A549 (cell line): Measurements from ENCODE around the gene KISS1. TPM values are rescaled to one million over a fixed set of nuclear protein-coding genes. Genes with fewer than 3 reads are reported as not detected.

Experiments used
- ATAC-seq, 2 experiments: fragments of 200-7000 bp in 1 of 2; fragments of >200 bp in 1 of 2; cut with Nextera tagmentation in 1 of 2; cut with Tn5 transposase in 1 of 2; 3 replicates each; pipeline versions ENCODE4 v1.8.0 to v1.9.1; 2018 to 2020; ENCODE audit warnings: mild to moderate bottlenecking in 1 of 2, moderate library complexity in 1 of 2
- CTCF ChIA-PET: fragments of 300-600 bp; sonication (Branson Sonifier 250); formaldehyde crosslinking; extraction: SDS; loops from one replicate; lab custom pipeline; 2021; ENCODE audit warnings: antibody characterized with exemption, inconsistent platforms; lab: Yijun Ruan, JAX
- POLR2A ChIA-PET: fragments of 350-600 bp; formaldehyde crosslinking; extraction: SDS; loops from one replicate; lab custom pipeline; 2021; ENCODE audit warnings: antibody characterized with exemption, inconsistent platforms; lab: Yijun Ruan, JAX
- DNase-seq, 2 experiments: peaks; one replicate each; pipeline versions ENCODE4 v3.0.0 to v3.0.0-alpha.2; 2011 to 2016; ENCODE audit warnings: low read depth in 1 of 2, low spot score in 1 of 2
- FAIRE-seq: peaks from 2 replicates; lab custom pipeline; 2011; peaks lifted over from hg19 to GRCh38; lab: Jason Lieb, UNC
- H3K27ac ChIP-seq, 2 experiments: fragments of >200 bp; sonication (Bioruptor Twin); formaldehyde crosslinking; 3 replicates each; pipeline ENCODE4 v1.5.1; 2016 to 2017
- H3K4me1 ChIP-seq: fragments of >200 bp; sonication (Bioruptor Twin); formaldehyde crosslinking; 3 replicates; pipeline ENCODE4 v1.6.1; 2016
- H3K4me2 ChIP-seq: fragments of >200 bp; sonication (Bioruptor Twin); formaldehyde crosslinking; 3 replicates; pipeline ENCODE4 v1.6.1; 2016
- H3K4me3 ChIP-seq: fragments of >200 bp; sonication (Bioruptor Twin); formaldehyde crosslinking; 3 replicates; pipeline ENCODE4 v1.5.1; 2016
- H3K9me3 ChIP-seq: fragments of >200 bp; sonication (Bioruptor Twin); formaldehyde crosslinking; 3 replicates; pipeline ENCODE4 v1.6.1; 2016
- BHLHE40 ChIP-seq: IDR thresholded peaks from 2 replicates; pipeline ENCODE4 v1.6.1; 2012; ENCODE audit warnings: low read depth, low read length, inconsistent platforms
- CBX2 ChIP-seq: fragments of 200-600 bp; sonication (generic); IDR thresholded peaks from 2 replicates; pipeline ENCODE4 v1.6.1; 2016; ENCODE audit warnings: low read depth, mild to moderate bottlenecking, borderline replicate concordance
- CBX8 ChIP-seq: fragments of 200-600 bp; sonication (generic); IDR thresholded peaks from 2 replicates; pipeline ENCODE4 v1.6.1; 2016
- CHD2 ChIP-seq: fragments of 150-350 bp; IDR thresholded peaks from 2 replicates; pipeline ENCODE4 v1.6.1; 2014; ENCODE audit warnings: low read length; ENCODE audit not compliant: partially characterized antibody
- EHMT2 ChIP-seq: fragments of 200-600 bp; sonication (generic); IDR thresholded peaks from 2 replicates; pipeline ENCODE4 v1.6.1; 2016; ENCODE audit warnings: antibody characterized with exemption, low read depth, mild to moderate bottlenecking, moderate library complexity
- EP300 ChIP-seq, 2 experiments: fragments of >200 bp; sonication (Bioruptor Twin); formaldehyde crosslinking; IDR thresholded peaks; 2 replicates in 1 of 2; 3 replicates in 1 of 2; pipeline ENCODE4 v1.6.1; 2016 to 2017
- ESRRA ChIP-seq: fragments of 150-350 bp; IDR thresholded peaks from 2 replicates; pipeline ENCODE4 v1.6.1; 2014; ENCODE audit warnings: mild to moderate bottlenecking, low read length, borderline replicate concordance
- FOSB ChIP-seq: fragments of 250-450 bp; sonication (Bioruptor Pico); IDR thresholded peaks from 2 replicates; pipeline ENCODE4 v1.5.0; 2020; ENCODE audit warnings: mild to moderate bottlenecking, moderate library complexity
- FOXS1 ChIP-seq: fragments of 250-450 bp; sonication (Bioruptor Pico); IDR thresholded peaks from 2 replicates; pipeline ENCODE4 v1.5.0; 2020; ENCODE audit warnings: mild to moderate bottlenecking, moderate library complexity
- GATA3 ChIP-seq: IDR thresholded peaks from 2 replicates; pipeline ENCODE4 v1.6.1; 2012; ENCODE audit warnings: borderline replicate concordance
- HOXA7 ChIP-seq: fragments of 250-450 bp; sonication (Bioruptor Pico); IDR thresholded peaks from 2 replicates; pipeline ENCODE4 v1.5.0; 2020; ENCODE audit warnings: mild to moderate bottlenecking, moderate library complexity
- HOXB13 ChIP-seq: fragments of 250-450 bp; sonication (Bioruptor Pico); IDR thresholded peaks from 2 replicates; pipeline ENCODE4 v1.5.0; 2020; ENCODE audit warnings: low read depth, mild to moderate bottlenecking, moderate library complexity
- KDM5A ChIP-seq: fragments of 200-600 bp; sonication (generic); IDR thresholded peaks from 2 replicates; pipeline ENCODE4 v1.6.1; 2016; ENCODE audit warnings: antibody characterized with exemption, mild to moderate bottlenecking
- PHF8 ChIP-seq: fragments of 200-600 bp; sonication (generic); IDR thresholded peaks from 2 replicates; pipeline ENCODE4 v1.6.1; 2016; ENCODE audit warnings: low read depth, mild to moderate bottlenecking, antibody characterized with exemption, moderate library complexity, borderline replicate concordance
- POLR2A ChIP-seq: IDR thresholded peaks from 2 replicates; pipeline ENCODE4 v1.6.1; 2012; ENCODE audit warnings: mild to moderate bottlenecking, low read length
- POLR2AphosphoS2 ChIP-seq: conservative IDR thresholded peaks from 2 replicates; pipeline ENCODE4 v1.6.1; 2012; ENCODE audit warnings: low read length, improper control_type of control experiment, inconsistent platforms
- RAD21 ChIP-seq, 2 experiments: fragments of >200 bp in 1 of 2; sonication (Bioruptor Twin) in 1 of 2; formaldehyde crosslinking in 1 of 2; IDR thresholded peaks in 1 of 2; conservative IDR thresholded peaks in 1 of 2; 2 replicates in 1 of 2; 3 replicates in 1 of 2; pipeline ENCODE4 v1.6.1; 2012 to 2018; ENCODE audit warnings: inconsistent platforms in 1 of 2
- RARB ChIP-seq: fragments of 250-450 bp; sonication (Bioruptor Pico); IDR thresholded peaks from 2 replicates; pipeline ENCODE4 v1.8.0; 2021; ENCODE audit warnings: mild to moderate bottlenecking, moderate library complexity
- RFX5 ChIP-seq: fragments of 450-650 bp; IDR thresholded peaks from 2 replicates; pipeline ENCODE4 v1.7.1; 2014; ENCODE audit warnings: antibody characterized with exemption, mild to moderate bottlenecking, moderate library complexity
- ZSCAN20 ChIP-seq: fragments of 250-450 bp; sonication (Bioruptor Pico); IDR thresholded peaks from 2 replicates; pipeline ENCODE4 v1.8.0; 2022; ENCODE audit warnings: mild to moderate bottlenecking, moderate library complexity
- WGBS: methylation state at CpG from one replicate; pipeline ENCODE4 v1.1.6; 2017; ENCODE audit errors: missing lambda C conversion rate; 5-methylcytosine and 5-hydroxymethylcytosine counted together
- polyA plus RNA-seq, 4 experiments: library from polyadenylated mRNA; depleted of rRNA in 3 of 4; stranded (reverse); fragments of >200 nt; fragmentation: RNase III in 1 of 4; extraction: RNeasy Plus Mini Kit Qiagen cat#74134 plus additional on column Dnase treatment in 1 of 4; gene quantifications; 2 replicates in 3 of 4; 3 replicates in 1 of 4; pipeline ENCODE4 v1.2.3, GENCODE V29; 2011 to 2017
- TF ChIP-seq, protein P1 (sequence below): fragments of 450-650 bp; IDR thresholded peaks from 2 replicates; pipeline ENCODE4 v1.6.1; 2014; ENCODE audit warnings: antibody characterized with exemption
- TF ChIP-seq, protein P2 (sequence below): fragments of 250-450 bp; sonication (Bioruptor Pico); IDR thresholded peaks from 2 replicates; pipeline ENCODE4 v1.5.0; 2021; ENCODE audit warnings: mild to moderate bottlenecking, moderate library complexity, borderline replicate concordance
- TF ChIP-seq, protein P3 (sequence below): IDR thresholded peaks from 2 replicates; pipeline ENCODE4 v1.6.1; 2012

The KISS1 gene
- polyA plus RNA-seq, 2 of the 4 experiments (the other 2 are of a cell fraction) = 0.23 TPM; not detected in 1

DNA sequence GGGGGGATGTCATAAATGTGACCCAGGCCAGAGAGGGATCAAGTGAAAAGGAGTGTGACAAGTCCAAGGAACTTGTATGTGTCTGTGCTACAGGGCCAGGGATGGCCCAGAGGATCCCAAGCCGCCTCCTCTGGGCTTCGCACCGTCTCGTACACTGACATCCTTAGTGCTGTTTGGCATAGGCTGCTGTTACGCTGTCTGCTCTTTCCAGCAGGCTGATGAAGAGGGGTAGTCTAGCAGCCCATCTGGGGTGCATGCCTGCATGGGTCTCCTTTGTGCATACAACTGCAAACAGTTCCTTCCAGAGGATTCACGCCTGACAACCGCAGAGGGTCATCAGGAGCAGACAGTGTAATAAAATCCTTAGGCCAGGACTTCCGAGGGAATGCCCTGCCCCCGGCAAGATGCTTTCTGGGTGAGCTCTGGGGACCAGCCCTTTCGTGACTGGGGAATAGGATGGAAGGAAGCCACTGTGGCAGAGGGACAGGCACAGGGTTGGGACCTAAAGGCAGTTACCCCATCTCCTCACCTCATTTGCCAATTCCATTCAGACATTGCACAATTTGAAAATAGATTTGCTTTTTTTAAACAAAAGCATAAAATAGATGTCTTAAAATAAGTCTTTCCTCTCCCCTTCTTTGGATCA lies 23.8 kb upstream of the KISS1 start (continued):
- no peak for TF ChIP-seq BHLHE40
- TF ChIP-seq FOSB (CRISPR knock-in tag) = no peak
- no peak for TF ChIP-seq CBX8
- TF ChIP-seq, protein P1, sequence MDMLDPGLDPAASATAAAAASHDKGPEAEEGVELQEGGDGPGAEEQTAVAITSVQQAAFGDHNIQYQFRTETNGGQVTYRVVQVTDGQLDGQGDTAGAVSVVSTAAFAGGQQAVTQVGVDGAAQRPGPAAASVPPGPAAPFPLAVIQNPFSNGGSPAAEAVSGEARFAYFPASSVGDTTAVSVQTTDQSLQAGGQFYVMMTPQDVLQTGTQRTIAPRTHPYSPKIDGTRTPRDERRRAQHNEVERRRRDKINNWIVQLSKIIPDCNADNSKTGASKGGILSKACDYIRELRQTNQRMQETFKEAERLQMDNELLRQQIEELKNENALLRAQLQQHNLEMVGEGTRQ = no peak
- TF ChIP-seq, protein P2, sequence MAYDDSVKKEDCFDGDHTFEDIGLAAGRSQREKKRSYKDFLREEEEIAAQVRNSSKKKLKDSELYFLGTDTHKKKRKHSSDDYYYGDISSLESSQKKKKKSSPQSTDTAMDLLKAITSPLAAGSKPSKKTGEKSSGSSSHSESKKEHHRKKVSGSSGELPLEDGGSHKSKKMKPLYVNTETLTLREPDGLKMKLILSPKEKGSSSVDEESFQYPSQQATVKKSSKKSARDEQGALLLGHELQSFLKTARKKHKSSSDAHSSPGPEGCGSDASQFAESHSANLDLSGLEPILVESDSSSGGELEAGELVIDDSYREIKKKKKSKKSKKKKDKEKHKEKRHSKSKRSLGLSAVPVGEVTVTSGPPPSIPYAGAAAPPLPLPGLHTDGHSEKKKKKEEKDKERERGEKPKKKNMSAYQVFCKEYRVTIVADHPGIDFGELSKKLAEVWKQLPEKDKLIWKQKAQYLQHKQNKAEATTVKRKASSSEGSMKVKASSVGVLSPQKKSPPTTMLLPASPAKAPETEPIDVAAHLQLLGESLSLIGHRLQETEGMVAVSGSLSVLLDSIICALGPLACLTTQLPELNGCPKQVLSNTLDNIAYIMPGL (CRISPR knock-in tag) = no peak
- TF ChIP-seq EHMT2 = no peak
- no peak for TF ChIP-seq CBX2
- no peak for TF ChIP-seq PHF8

DNA sequence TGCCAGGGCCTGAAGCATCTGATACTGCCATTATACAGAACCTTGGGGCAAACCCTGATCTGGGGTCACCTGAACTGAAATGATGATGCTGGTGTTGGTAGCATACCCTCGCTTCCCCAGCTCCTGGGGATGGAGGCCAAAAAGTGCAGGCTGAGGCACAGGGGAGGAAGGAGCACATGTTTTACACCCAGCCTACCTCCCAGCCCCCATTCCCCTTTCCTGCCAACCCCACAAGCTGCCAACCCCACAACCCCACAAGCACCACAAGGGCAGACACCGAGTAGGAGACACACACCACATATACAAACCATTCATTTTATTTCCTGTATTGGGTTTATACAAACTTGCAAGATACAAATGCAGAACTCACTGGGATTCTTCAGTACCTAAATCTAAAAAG lies 22.3 kb upstream of the KISS1 start:
- ChIA-PET POLR2A (no interaction called here), CTCF (interaction anchor here (1.4 to 8.0 kb wide), 6 partner anchors 13 to 213 kb away, joined by 3 to 133 read pairs (median 8); partner anchors contain the start of gene PLEKHA6)
- FAIRE-seq = no peak
- Histone ChIP-seq H3K27ac (no peak overlapping the region), H3K4me2 (no peak overlapping the region), H3K4me1 (peaks cover 1% of the 10 kb centered on the region; the same call in 2 of the 3 replicates), H3K9me3 (no peaks in the 10 kb centered on the region), H3K4me3 (no peak overlapping the region)
- no peak for ATAC-seq
- WGBS = 62% methylated on average over 2 of the region's 2 CpGs
- no peak for DNase-seq
- no peak for TF ChIP-seq EP300 (IDR thresholded peaks at IDR 0.05)
- TF ChIP-seq RAD21 (conservative IDR thresholded peaks at IDR 0.05 in 1 of 2, IDR thresholded peaks at IDR 0.05 in 1 of 2) = no peak
- TF ChIP-seq CBX8 = no peak
- TF ChIP-seq BHLHE40 = no peak
- no peak for TF ChIP-seq HOXB13 (CRISPR knock-in tag)
- no peak for TF ChIP-seq KDM5A
- no peak for TF ChIP-seq PHF8
- TF ChIP-seq POLR2AphosphoS2 = no peak
- TF ChIP-seq FOXS1 (CRISPR knock-in tag) = no peak
- TF ChIP-seq RFX5 = no peak
- TF ChIP-seq CHD2 = no peak
- TF ChIP-seq ZSCAN20 = no peak
- no peak for TF ChIP-seq CBX2
- TF ChIP-seq GATA3 = no peak
- TF ChIP-seq RARB (CRISPR knock-in tag) = no peak
- TF ChIP-seq ESRRA = no peak
- TF ChIP-seq, protein P3, sequence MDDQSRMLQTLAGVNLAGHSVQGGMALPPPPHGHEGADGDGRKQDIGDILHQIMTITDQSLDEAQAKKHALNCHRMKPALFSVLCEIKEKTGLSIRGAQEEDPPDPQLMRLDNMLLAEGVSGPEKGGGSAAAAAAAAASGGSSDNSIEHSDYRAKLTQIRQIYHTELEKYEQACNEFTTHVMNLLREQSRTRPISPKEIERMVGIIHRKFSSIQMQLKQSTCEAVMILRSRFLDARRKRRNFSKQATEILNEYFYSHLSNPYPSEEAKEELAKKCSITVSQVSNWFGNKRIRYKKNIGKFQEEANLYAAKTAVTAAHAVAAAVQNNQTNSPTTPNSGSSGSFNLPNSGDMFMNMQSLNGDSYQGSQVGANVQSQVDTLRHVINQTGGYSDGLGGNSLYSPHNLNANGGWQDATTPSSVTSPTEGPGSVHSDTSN = no peak
- TF ChIP-seq POLR2A = no peak
- no peak for TF ChIP-seq HOXA7 (CRISPR knock-in tag)
